K562 (cell line): ENCODE results near the gene ADGRB2. TPM values are rescaled to one million over a fixed set of nuclear protein-coding genes. Genes with fewer than 3 reads are reported as not detected.

Experiments used
- ATAC-seq: fragments of 200-7000 bp; cut with Tn5 transposase; 3 replicates; pipeline ENCODE4 v1.9.1; 2020; ENCODE audit warnings: moderate library complexity
- BruUV-seq: library from RNA; stranded (reverse); fragments of 400-500 nt; replicated peaks from 2 replicates; lab custom pipeline; 2021; lab: Mats Ljungman, UMichigan
- CTCF ChIA-PET: fragments of 300-600 bp; formaldehyde crosslinking; extraction: SDS; loops from one replicate; lab custom pipeline; 2021; ENCODE audit warnings: low intra/inter-chr PET ratio; lab: Yijun Ruan, JAX
- POLR2A ChIA-PET: fragments of 300-600, 350-650 bp; sonication (Branson Sonifier 250); formaldehyde crosslinking; extraction: SDS; loops from one replicate; lab custom pipeline; 2021; ENCODE audit warnings: antibody characterized with exemption, inconsistent platforms; lab: Yijun Ruan, JAX
- DNase-seq, 4 experiments: peaks; one replicate each; pipeline versions ENCODE4 v3.0.0 to v3.0.0-alpha.2; 2011 to 2018; ENCODE audit warnings: low spot score in 3 of 4, mixed read lengths in 3 of 4; ENCODE audit errors: extremely low read depth in 1 of 4
- FAIRE-seq: peaks from 2 replicates; lab custom pipeline; 2011; peaks lifted over from hg19 to GRCh38; lab: Jason Lieb, UNC
- H2AFZ ChIP-seq: 2 replicates; pipeline ENCODE4 v1.6.0; 2011; ENCODE audit warnings: low read depth, low read length, control low read depth, inconsistent platforms
- H3K27ac ChIP-seq: fragments of 200-600 bp; 3 replicates; pipeline ENCODE4 v1.8.0; 2011; ENCODE audit warnings: low read depth, mild to moderate bottlenecking, control low read depth, inconsistent platforms, low read length, moderate library complexity, mixed read lengths; ENCODE audit errors: extremely low read depth
- H3K27me3 ChIP-seq, 2 experiments: fragments of 300-600 bp in 1 of 2; 2 replicates in 1 of 2; 3 replicates in 1 of 2; pipeline versions ENCODE4 v1.6.0 to v1.8.0; 2011; ENCODE audit warnings: inconsistent platforms in 2 of 2, low read length in 2 of 2, mild to moderate bottlenecking in 1 of 2, mixed read lengths in 1 of 2, moderate library complexity in 1 of 2; ENCODE audit not compliant: control insufficient read depth in 2 of 2, insufficient read depth in 2 of 2
- H3K36me3 ChIP-seq: fragments of 300-600 bp; 3 replicates; pipeline ENCODE4 v1.8.0; 2011; ENCODE audit warnings: mild to moderate bottlenecking, low read length, inconsistent platforms; ENCODE audit not compliant: control insufficient read depth, insufficient read depth
- H3K4me1 ChIP-seq, 2 experiments: fragments of 200-600 bp in 1 of 2; replicated peaks in 1 of 2; 2 replicates in 1 of 2; 3 replicates in 1 of 2; pipeline versions ENCODE4 v1.5.1 to v1.8.0; 2011; ENCODE audit warnings: inconsistent platforms in 2 of 2, low read length in 2 of 2, mild to moderate bottlenecking in 1 of 2, mixed read lengths in 1 of 2, moderate library complexity in 1 of 2; ENCODE audit not compliant: control insufficient read depth in 2 of 2, insufficient read depth in 2 of 2
- H3K4me2 ChIP-seq: 2 replicates; pipeline ENCODE4 v1.6.1; 2011; ENCODE audit warnings: low read length, control low read depth, inconsistent platforms, mixed read lengths; ENCODE audit not compliant: insufficient read depth
- H3K4me3 ChIP-seq: fragments of 200-600 bp; sonication (generic), shearing (Covaris generic); 2 replicates; pipeline ENCODE4 v1.5.1; 2016; ENCODE audit warnings: control low read depth, inconsistent platforms
- H3K79me2 ChIP-seq: fragments of 200-600 bp; 3 replicates; pipeline ENCODE4 v1.8.0; 2011; ENCODE audit warnings: low read length, inconsistent platforms; ENCODE audit not compliant: control insufficient read depth, insufficient read depth
- H3K9ac ChIP-seq, 2 experiments: 2 replicates each; pipeline versions ENCODE4 v1.6.0 to v1.6.1; 2011; ENCODE audit warnings: low read depth in 2 of 2, low read length in 2 of 2, control low read depth in 1 of 2, inconsistent platforms in 1 of 2, mild to moderate bottlenecking in 1 of 2, mixed read lengths in 1 of 2; ENCODE audit not compliant: insufficient read depth in 1 of 2
- H3K9me1 ChIP-seq: one replicate; pipeline ENCODE4 v1.6.0; 2011; ENCODE audit warnings: inconsistent platforms, mild to moderate bottlenecking, low read length, moderate library complexity; ENCODE audit not compliant: control insufficient read depth, insufficient read depth
- H3K9me3 ChIP-seq: replicated peaks from 2 replicates; pipeline ENCODE4 v1.5.1; 2011; ENCODE audit warnings: low read depth, low read length, inconsistent platforms; ENCODE audit not compliant: control insufficient read depth, insufficient read depth
- H4K20me1 ChIP-seq: replicated peaks from 2 replicates; pipeline ENCODE4 v1.6.1; 2011; ENCODE audit warnings: low read length, inconsistent platforms, mixed read lengths; ENCODE audit not compliant: control insufficient read depth, insufficient read depth
- HDAC8 ChIP-seq: fragments of 450-650 bp; IDR thresholded peaks from 2 replicates; pipeline ENCODE4 v1.6.1; 2016; ENCODE audit warnings: mild to moderate bottlenecking, missing genetic modification characterization, moderate library complexity, missing compliant biosample characterization
- HNRNPL ChIP-seq: fragments of 200-400 bp; formaldehyde crosslinking; IDR thresholded peaks from 2 replicates; pipeline ENCODE4 v1.6.1; 2017; ENCODE audit warnings: low read depth, mild to moderate bottlenecking, low read length
- IFI16 ChIP-seq: fragments of 250-450 bp; sonication (Bioruptor Pico); IDR thresholded peaks from 2 replicates; pipeline ENCODE4 v2.1.2; 2022; ENCODE audit warnings: mild to moderate bottlenecking, inconsistent platforms
- MCM2 ChIP-seq: fragments of 450-650 bp; IDR thresholded peaks from 2 replicates; pipeline ENCODE4 v1.6.1; 2017; ENCODE audit warnings: low read depth, mild to moderate bottlenecking
- NBN ChIP-seq: fragments of 450-650 bp; IDR thresholded peaks from 2 replicates; pipeline ENCODE4 v1.6.1; 2016; ENCODE audit warnings: low read depth, mild to moderate bottlenecking
- NFRKB ChIP-seq: fragments of 450-650 bp; IDR thresholded peaks from 2 replicates; pipeline ENCODE4 v1.6.1; 2016; ENCODE audit warnings: low read depth
- NR2C1 ChIP-seq, 2 experiments: fragments of 450-650 bp; IDR thresholded peaks; 2 replicates each; pipeline ENCODE4 v1.6.1; 2017; ENCODE audit warnings: mild to moderate bottlenecking in 2 of 2, antibody characterized with exemption in 1 of 2, inconsistent platforms in 1 of 2, missing compliant biosample characterization in 1 of 2, missing genetic modification characterization in 1 of 2
- PHF21A ChIP-seq: fragments of 450-650 bp; IDR thresholded peaks from 2 replicates; pipeline ENCODE4 v1.6.1; 2017; ENCODE audit warnings: low read depth, borderline replicate concordance
- RUNX1 ChIP-seq: sonication (generic); IDR thresholded peaks from 2 replicates; pipeline ENCODE4 v1.6.1; 2016; ENCODE audit warnings: antibody characterized with exemption, low read depth
- STAT5B ChIP-seq: fragments of 250-450 bp; sonication (Bioruptor Pico); IDR thresholded peaks from 2 replicates; pipeline ENCODE4 v1.8.0; 2021; ENCODE audit warnings: mild to moderate bottlenecking, inconsistent platforms
- YY1 ChIP-seq, 3 experiments: IDR thresholded peaks; 2 replicates each; pipeline ENCODE4 v1.6.1; 2011; ENCODE audit warnings: low read length in 2 of 3, mild to moderate bottlenecking in 2 of 3, moderate library complexity in 2 of 3, borderline replicate concordance in 1 of 3, control low read depth in 1 of 3, low read depth in 1 of 3; ENCODE audit not compliant: insufficient read depth in 3 of 3, insufficient replicate concordance in 2 of 3, control insufficient read depth in 1 of 3, insufficient read length in 1 of 3; ENCODE audit errors: extremely low read depth in 1 of 3
- ZNF184 ChIP-seq: sonication (generic); formaldehyde crosslinking; IDR thresholded peaks from 2 replicates; pipeline ENCODE4 v1.5.0; 2020; ENCODE audit warnings: missing genetic modification reagents
- ZNF239 ChIP-seq: fragments of 250-450 bp; sonication (Bioruptor Pico); IDR thresholded peaks from 2 replicates; pipeline ENCODE4 v1.4.0; 2020; ENCODE audit warnings: mild to moderate bottlenecking
- WGBS: fragments of 100-300 bp; shearing (Covaris generic); methylation state at CpG from one replicate; pipeline ENCODE4 v1.1.6; 2016; ENCODE audit warnings: low coverage, mixed read lengths; ENCODE audit not compliant: insufficient coverage; ENCODE audit errors: missing lambda C conversion rate; 5-methylcytosine and 5-hydroxymethylcytosine counted together
- in situ Hi-C: fragments of 300-500 bp; cut with MboI; formaldehyde crosslinking; loops from 4 replicates; pipeline ENCODE4 v1.15.0; 2018; ENCODE audit warnings: inconsistent platforms, mixed read lengths
- intact Hi-C: fragments of 100-400 bp; cut with micrococcal nuclease; formaldehyde crosslinking; loops from 2 replicates; pipeline ENCODE4 v1.14.2; 2022
- polyA plus RNA-seq, 8 experiments: library from polyadenylated mRNA; depleted of rRNA in 4 of 8; stranded (reverse) in 5 of 8; unstranded in 3 of 8; fragments of >200 nt; fragmentation: Nextera tagmentation in 2 of 8; fragmentation: Illumina TruSeq in 1 of 8; extraction: Ambion mirVana in 2 of 8; extraction: Trizol in 1 of 8; gene quantifications; 2 replicates each; pipeline versions ENCODE4 v1.2.1 to v1.2.3, GENCODE V29; 2011 to 2014; ENCODE audit warnings: inconsistent platforms in 1 of 8, missing spikeins in 1 of 8
- total RNA-seq, 7 experiments: library from RNA; depleted of rRNA in 6 of 7; stranded (reverse); fragments of >200 nt in 6 of 7; fragmentation: Illumina TruSeq in 2 of 7; extraction: Trizol in 2 of 7; gene quantifications; 2 replicates each; pipeline versions ENCODE4 v1.2.1 to v1.2.3, GENCODE V29; 2011 to 2021; ENCODE audit warnings: low replicate concordance in 1 of 7

The ADGRB2 gene
- total and polyA plus RNA-seq, 9 of the 15 experiments (the other 6 are each of a cell fraction or from before 2014, with no cell fraction given), result 0.04 to 0.23 (median 0.20) TPM; not detected in 2

DNA sequence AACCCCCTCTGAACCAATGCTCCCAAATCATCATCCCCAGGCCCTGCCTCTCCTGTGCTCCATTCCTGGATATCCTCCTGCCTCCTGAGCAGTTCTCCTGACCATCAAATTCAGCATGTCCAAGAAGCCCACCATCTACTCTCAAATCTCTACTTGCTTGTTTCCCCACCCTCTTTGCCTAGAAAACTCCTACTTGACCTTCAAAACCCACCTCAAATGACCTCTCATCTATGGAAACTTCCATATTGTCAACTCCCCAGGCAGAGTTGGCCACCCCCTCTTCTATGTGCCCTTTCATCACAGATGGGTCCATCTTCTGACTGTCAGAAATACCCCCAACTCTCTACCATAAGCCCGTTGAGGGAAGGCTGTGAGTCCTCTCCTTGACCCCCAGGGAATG lies 16.8 kb downstream of the ADGRB2 start:
- Histone ChIP-seq H3K4me3 (no peak overlapping the region), H3K4me2 (no peak overlapping the region), H3K36me3 (no peaks in the 10 kb centered on the region), H2AFZ (no peak overlapping the region), H3K27me3 (peaks cover 4 to 24% of the 10 kb centered on the region in 2 experiments), H3K4me1 (peaks cover 5 to 43% of the 10 kb centered on the region in 2 experiments; a peak in 4 of 5 replicates), H3K9me3 (no peaks in the 10 kb centered on the region), H3K27ac (no peak overlapping the region), H3K9me1 (no peaks in the 10 kb centered on the region), H4K20me1 (peaks cover 29% of the 10 kb centered on the region), H3K79me2 (no peaks in the 10 kb centered on the region), H3K9ac (no peak overlapping the region)
- in situ Hi-C loops (loop anchor here (5.0 kb wide), 1 partner anchor 80 kb away; no protein-coding TSS in a partner anchor), intact Hi-C loops (loop anchor here (5.0 kb wide), 1 partner anchor 35 kb away; no protein-coding TSS in a partner anchor)
- ChIA-PET CTCF (interaction anchor here (1.5 kb wide), 1 partner anchor 84 kb away, joined by 4 read pairs; no protein-coding TSS in a partner anchor), POLR2A (interaction anchor here (1.4 kb wide), 1 partner anchor 9 kb away, joined by 7 read pairs; no protein-coding TSS in a partner anchor)
- no TSS peak for BruUV-seq
- ATAC-seq (no peak), FAIRE-seq (no peak), DNase-seq (no peak)
- WGBS, result 0% methylated on average over 1 of the region's 1 CpG
- TF ChIP-seq STAT5B (CRISPR knock-in tag), result no peak

DNA sequence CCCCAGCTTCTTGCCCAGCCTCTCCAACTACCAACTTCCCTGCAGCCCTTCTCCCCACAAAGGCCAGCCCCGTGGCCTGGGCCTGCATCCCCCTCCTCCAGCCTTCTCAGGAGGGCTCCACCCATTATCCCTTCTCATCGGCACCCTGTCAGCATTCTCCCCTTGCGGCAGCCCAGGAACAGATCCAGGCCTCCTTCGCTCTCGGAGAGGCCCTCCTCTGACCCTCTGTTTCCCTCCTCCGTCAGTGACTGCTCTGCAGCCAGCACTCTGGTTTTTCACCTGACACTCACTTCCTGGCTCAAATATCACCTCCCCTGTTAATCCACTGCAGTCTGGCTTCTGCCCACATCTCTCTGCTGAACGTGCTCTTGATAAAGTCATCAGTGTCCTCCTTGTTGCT lies 17.5 kb downstream of the ADGRB2 start:
- DNase-seq (no peak), FAIRE-seq (no peak), ATAC-seq (no peak)
- H3K4me1 ChIP-seq, result peaks cover 5 to 45% of the 10 kb centered on the region in 2 experiments; a peak in 4 of 5 replicates
- intact Hi-C loops, result loop anchor here (5.0 kb wide), 1 partner anchor 34 kb away; no protein-coding TSS in a partner anchor
- POLR2A ChIA-PET, result interaction anchor here (1.3 to 1.6 kb wide), 3 partner anchors 13 to 83 kb away, joined by 3 to 5 read pairs (median 3); no protein-coding TSS in a partner anchor
- no peak overlapping the region for H3K4me3 ChIP-seq
- no peaks in the 10 kb centered on the region for H3K79me2 ChIP-seq
- peaks cover 25% of the 10 kb centered on the region for H4K20me1 ChIP-seq
- CTCF ChIA-PET, result interaction anchor here (1.5 to 1.7 kb wide), 2 partner anchors 31 to 83 kb away, joined by 4 to 8 read pairs; no protein-coding TSS in a partner anchor
- in situ Hi-C loops, result loop anchor here (5.0 kb wide), 1 partner anchor 79 kb away; no protein-coding TSS in a partner anchor
- no TSS peak for BruUV-seq
- H3K9me1 ChIP-seq, result no peaks in the 10 kb centered on the region
- H3K36me3 ChIP-seq, result no peaks in the 10 kb centered on the region
- peaks cover 4 to 20% of the 10 kb centered on the region in 2 experiments for H3K27me3 ChIP-seq
- peak overlapping the region in 1 of 2 experiments; percentile 23; a peak in 2 of 4 replicates for H3K9ac ChIP-seq
- no peak overlapping the region for H2AFZ ChIP-seq
- WGBS, result 9% methylated on average over 7 of the region's 7 CpGs
- no peak overlapping the region for H3K4me2 ChIP-seq
- no peak overlapping the region for H3K27ac ChIP-seq
- TF ChIP-seq NBN (no peak), MCM2 (no peak), IFI16 (CRISPR knock-in tag) (no peak), HNRNPL (no peak), ZNF184 (CRISPR knock-in tag) (no peak), PHF21A (no peak), RUNX1 (no peak), NR2C1 (IDR thresholded peaks at IDR 0.05) (no peak), NR2C1 (tag; IDR thresholded peaks at IDR 0.05) (no peak), NFRKB (no peak), ZNF239 (no peak), HDAC8 (tag) (no peak), YY1 (IDR thresholded peaks at IDR 0.05; ENCODE audit: borderline replicate concordance in 1 of 3, control insufficient read depth in 1 of 3, extremely low read depth in 1 of 3, insufficient read depth in 3 of 3, insufficient read length in 1 of 3, insufficient replicate concordance in 2 of 3, low read depth in 1 of 3, low read length in 2 of 3) (no peak), STAT5B (CRISPR knock-in tag) (no peak)
- no peaks in the 10 kb centered on the region for H3K9me3 ChIP-seq
